Loucy (cell line): ENCODE measurements around the gene CLSTN3.

Experiments
- H2AFZ ChIP-seq: fragments of 200-600 bp; sonication (generic); 2 replicates; pipeline ENCODE4 v1.6.0; 2016; ENCODE audit warnings: antibody characterized with exemption, mild to moderate bottlenecking, low read length, moderate library complexity
- H3F3A ChIP-seq: fragments of 200-600 bp; 2 replicates; pipeline ENCODE4 v1.6.0; 2016; ENCODE audit warnings: antibody characterized with exemption, low read depth, mild to moderate bottlenecking
- H3K27me3 ChIP-seq: fragments of 200-600 bp; sonication (generic); 2 replicates; pipeline ENCODE4 v1.6.1; 2014; ENCODE audit warnings: low read length, mild to moderate bottlenecking; ENCODE audit not compliant: insufficient read depth, poor library complexity, severe bottlenecking
- H3K36me3 ChIP-seq: fragments of 200-600 bp; sonication (generic); 2 replicates; pipeline ENCODE4 v1.6.1; 2016; ENCODE audit warnings: low read length; ENCODE audit not compliant: insufficient read depth
- H3K4me1 ChIP-seq: fragments of 200-600 bp; sonication (generic); 2 replicates; pipeline ENCODE4 v1.5.1; 2014; ENCODE audit warnings: low read length, mild to moderate bottlenecking; ENCODE audit not compliant: insufficient read depth, poor library complexity, severe bottlenecking
- H3K4me2 ChIP-seq: fragments of 200-600 bp; sonication (generic); 2 replicates; pipeline ENCODE4 v1.6.0; 2014; ENCODE audit warnings: antibody characterized with exemption, low read length, low read depth, mild to moderate bottlenecking; ENCODE audit not compliant: poor library complexity, severe bottlenecking
- H3K4me3 ChIP-seq: fragments of 200-600 bp; sonication (generic); 2 replicates; pipeline ENCODE4 v1.5.1; 2014; ENCODE audit warnings: low read length, mild to moderate bottlenecking, mixed read lengths; ENCODE audit not compliant: poor library complexity, severe bottlenecking
- H3K79me2 ChIP-seq: fragments of 200-600 bp; sonication (generic); 2 replicates; pipeline ENCODE4 v1.6.1; 2014; ENCODE audit warnings: low read length; ENCODE audit not compliant: insufficient read depth
- H3K9ac ChIP-seq: fragments of 200-600 bp; sonication (generic); 2 replicates; pipeline ENCODE4 v1.6.0; 2014; ENCODE audit warnings: mild to moderate bottlenecking, low read depth, low read length, moderate library complexity; ENCODE audit not compliant: poor library complexity, severe bottlenecking
- H3K9me2 ChIP-seq: fragments of 200-600 bp; sonication (generic); replicated peaks from 2 replicates; pipeline ENCODE4 v1.6.1; 2016; ENCODE audit warnings: low read depth, low read length, mixed read lengths
- H3K9me3 ChIP-seq: fragments of 200-600 bp; sonication (generic); 2 replicates; pipeline ENCODE4 v1.6.1; 2014; ENCODE audit warnings: mild to moderate bottlenecking, antibody characterized with exemption, low read length, low read depth; ENCODE audit not compliant: insufficient read depth
- H4K20me1 ChIP-seq: fragments of 200-600 bp; sonication (generic); 2 replicates; pipeline ENCODE4 v1.6.0; 2014; ENCODE audit warnings: antibody characterized with exemption, low read length, mild to moderate bottlenecking; ENCODE audit not compliant: insufficient read depth, poor library complexity, severe bottlenecking
- EZH2phosphoT487 ChIP-seq: fragments of 200-600 bp; IDR thresholded peaks from 2 replicates; pipeline ENCODE4 v1.6.1; 2018; ENCODE audit warnings: antibody characterized with exemption, mild to moderate bottlenecking, moderate library complexity, borderline replicate concordance
- TF ChIP-seq, protein P1 (sequence below): fragments of 200-600 bp; sonication (generic); conservative IDR thresholded peaks from 2 replicates; pipeline ENCODE4 v1.5.1; 2014; ENCODE audit warnings: mild to moderate bottlenecking, antibody characterized with exemption, low read length

CLSTN3 gene

DNA sequence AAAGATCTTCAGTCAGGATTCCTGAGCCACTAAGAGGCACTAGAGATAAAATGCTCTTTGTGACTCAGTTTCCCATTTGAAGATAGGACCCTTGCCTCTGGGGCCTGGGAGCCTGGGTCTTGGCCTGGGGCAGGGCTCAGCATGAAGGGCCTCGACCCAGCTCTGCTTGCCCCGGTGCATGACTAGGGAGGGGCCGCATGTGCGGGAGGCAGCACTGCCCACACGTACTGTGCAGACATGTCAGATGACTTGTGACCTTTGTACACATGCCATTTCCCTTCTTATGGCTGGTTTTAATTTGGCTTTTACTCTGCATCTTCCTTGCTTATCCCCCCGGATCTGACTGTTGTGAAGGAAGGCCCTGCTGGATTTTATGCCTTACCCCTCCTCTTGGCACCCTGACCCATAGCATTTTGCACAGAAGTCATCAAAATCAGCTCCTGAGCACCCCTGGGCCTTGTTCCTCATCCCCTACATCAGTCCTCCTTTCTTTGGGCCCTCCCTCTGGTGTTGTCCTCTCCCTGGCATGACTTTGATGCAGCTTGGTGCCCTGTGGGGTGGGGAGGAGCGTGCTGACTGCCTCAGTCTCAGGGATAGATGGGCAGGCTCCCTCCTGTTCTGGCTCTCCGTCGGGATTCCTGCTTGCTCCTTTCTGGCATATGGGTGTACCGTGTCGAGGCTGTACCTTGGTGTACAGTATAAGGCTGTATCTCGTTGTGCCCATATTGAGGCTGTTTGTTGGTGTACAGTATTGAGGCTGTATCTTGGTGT is 4.4 kb downstream of the CLSTN3 start:
- H3K27me3 ChIP-seq, result no peaks in the 10 kb centered on the region
- peaks cover 2% of the 10 kb centered on the region for H4K20me1 ChIP-seq
- H3K9me3 ChIP-seq, result no peaks in the 10 kb centered on the region
- H2AFZ ChIP-seq, result no peak overlapping the region
- peaks cover 25% of the 10 kb centered on the region for H3K4me1 ChIP-seq
- no peak overlapping the region for H3K4me3 ChIP-seq
- H3K9ac ChIP-seq, result no peak overlapping the region
- peaks cover 37% of the 10 kb centered on the region for H3K79me2 ChIP-seq
- TF ChIP-seq, protein P1, sequence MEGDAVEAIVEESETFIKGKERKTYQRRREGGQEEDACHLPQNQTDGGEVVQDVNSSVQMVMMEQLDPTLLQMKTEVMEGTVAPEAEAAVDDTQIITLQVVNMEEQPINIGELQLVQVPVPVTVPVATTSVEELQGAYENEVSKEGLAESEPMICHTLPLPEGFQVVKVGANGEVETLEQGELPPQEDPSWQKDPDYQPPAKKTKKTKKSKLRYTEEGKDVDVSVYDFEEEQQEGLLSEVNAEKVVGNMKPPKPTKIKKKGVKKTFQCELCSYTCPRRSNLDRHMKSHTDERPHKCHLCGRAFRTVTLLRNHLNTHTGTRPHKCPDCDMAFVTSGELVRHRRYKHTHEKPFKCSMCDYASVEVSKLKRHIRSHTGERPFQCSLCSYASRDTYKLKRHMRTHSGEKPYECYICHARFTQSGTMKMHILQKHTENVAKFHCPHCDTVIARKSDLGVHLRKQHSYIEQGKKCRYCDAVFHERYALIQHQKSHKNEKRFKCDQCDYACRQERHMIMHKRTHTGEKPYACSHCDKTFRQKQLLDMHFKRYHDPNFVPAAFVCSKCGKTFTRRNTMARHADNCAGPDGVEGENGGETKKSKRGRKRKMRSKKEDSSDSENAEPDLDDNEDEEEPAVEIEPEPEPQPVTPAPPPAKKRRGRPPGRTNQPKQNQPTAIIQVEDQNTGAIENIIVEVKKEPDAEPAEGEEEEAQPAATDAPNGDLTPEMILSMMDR, result no peak
- TF ChIP-seq EZH2phosphoT487, result no peak
- H3K4me2 ChIP-seq, result no peak overlapping the region
- peaks cover 2% of the 10 kb centered on the region; the same call in 1 of the 2 replicates for H3F3A ChIP-seq
- H3K36me3 ChIP-seq, result peaks cover 59% of the 10 kb centered on the region
- no peaks in the 10 kb centered on the region for H3K9me2 ChIP-seq

DNA sequence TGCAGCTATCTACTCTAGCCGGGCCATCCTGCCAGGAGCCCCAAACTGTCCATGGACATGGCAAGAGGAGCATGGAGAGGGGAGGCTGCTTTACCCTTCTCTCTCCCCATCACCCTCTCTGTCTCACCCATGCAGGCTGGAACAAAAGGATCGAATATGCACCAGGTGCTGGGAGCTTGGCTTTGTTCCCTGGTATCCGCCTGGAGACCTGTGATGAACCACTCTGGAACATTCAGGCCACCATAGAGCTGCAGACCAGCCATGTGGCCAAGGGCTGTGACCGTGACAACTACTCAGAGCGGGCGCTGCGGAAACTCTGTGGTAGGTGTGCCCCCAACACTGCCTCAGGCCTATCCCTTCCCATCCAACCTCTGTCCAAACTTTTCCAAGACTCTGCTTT is 5.9 kb downstream of the CLSTN3 start:
- H3K9ac ChIP-seq, result no peak overlapping the region
- no peaks in the 10 kb centered on the region for H3K27me3 ChIP-seq
- TF ChIP-seq EZH2phosphoT487, result no peak
- TF ChIP-seq, protein P1, result no peak
- no peaks in the 10 kb centered on the region for H3K9me3 ChIP-seq
- peaks cover 2% of the 10 kb centered on the region for H4K20me1 ChIP-seq
- no peaks in the 10 kb centered on the region for H3K9me2 ChIP-seq
- peaks cover 64% of the 10 kb centered on the region for H3K36me3 ChIP-seq
- H3F3A ChIP-seq, result no peaks in the 10 kb centered on the region
- no peak overlapping the region for H3K4me3 ChIP-seq
- no peak overlapping the region for H2AFZ ChIP-seq
- H3K4me2 ChIP-seq, result no peak overlapping the region
- peaks cover 18% of the 10 kb centered on the region for H3K4me1 ChIP-seq
- peaks cover 27% of the 10 kb centered on the region for H3K79me2 ChIP-seq

- H3F3A ChIP-seq, result no peaks in the 10 kb centered on the region
- peaks cover 17% of the 10 kb centered on the region for H3K4me1 ChIP-seq
- peaks cover 70% of the 10 kb centered on the region for H3K36me3 ChIP-seq
- TF ChIP-seq EZH2phosphoT487, result no peak
- TF ChIP-seq, protein P1, result no peak
- peaks cover 2% of the 10 kb centered on the region for H4K20me1 ChIP-seq
- no peak overlapping the region for H3K9ac ChIP-seq
- H3K79me2 ChIP-seq, result peaks cover 22% of the 10 kb centered on the region
- H3K4me2 ChIP-seq, result no peak overlapping the region
- no peak overlapping the region for H3K4me3 ChIP-seq
- no peaks in the 10 kb centered on the region for H3K9me2 ChIP-seq
- no peaks in the 10 kb centered on the region for H3K27me3 ChIP-seq
- no peaks in the 10 kb centered on the region for H3K9me3 ChIP-seq
- no peak overlapping the region for H2AFZ ChIP-seq
Measured at GRCh38 chr12:7136676-7137075, 6.5 kb downstream of the CLSTN3 start.
